Common myeloid progenitor, CD34-positive (primary cell): ENCODE data around the gene SLC9A8.

ENCODE experiments used
- CTCF ChIA-PET: fragments of 350-600 bp; sonication (Branson Sonifier 250); formaldehyde crosslinking; loops from one replicate; lab custom pipeline; 2021; ENCODE audit warnings: antibody characterized with exemption; lab: Charles Lee
- POLR2A ChIA-PET: fragments of 350-600 bp; sonication (Branson Sonifier 250); formaldehyde crosslinking; loops from one replicate; lab custom pipeline; 2021; ENCODE audit warnings: antibody characterized with exemption; lab: Charles Lee
- DNase-seq, 3 donors: peaks; one replicate each; pipeline versions ENCODE4 v3.0.0 to v3.0.0-alpha.2; 2013
- H3K27ac ChIP-seq, 2 experiments: 1 replicate in 1 of 2; 2 replicates in 1 of 2; pipeline ENCODE4 v1.7.0; 2013; ENCODE audit warnings: inconsistent platforms in 2 of 2, low read length in 2 of 2, mild to moderate bottlenecking in 2 of 2, low read depth in 1 of 2, moderate library complexity in 1 of 2; ENCODE audit not compliant: severe bottlenecking in 2 of 2, insufficient read depth in 1 of 2, poor library complexity in 1 of 2
- H3K27me3 ChIP-seq, 5 experiments: replicated peaks in 2 of 5; 1 replicate in 3 of 5; 2 replicates in 2 of 5; pipeline versions ENCODE4 v1.6.1 to v1.7.0; 2013; ENCODE audit warnings: low read length in 4 of 5, mild to moderate bottlenecking in 2 of 5, moderate library complexity in 2 of 5, inconsistent platforms in 1 of 5; ENCODE audit not compliant: insufficient read depth in 5 of 5, control insufficient read depth in 4 of 5
- H3K36me3 ChIP-seq, 4 experiments: 1 replicate in 2 of 4; 2 replicates in 2 of 4; pipeline versions ENCODE4 v1.6.1 to v1.7.0; 2013; ENCODE audit warnings: low read length in 3 of 4, control low read depth in 1 of 4, mild to moderate bottlenecking in 1 of 4; ENCODE audit not compliant: control insufficient read depth in 4 of 4, insufficient read depth in 4 of 4
- H3K4me1 ChIP-seq, 4 experiments: 1 replicate in 3 of 4; 2 replicates in 1 of 4; pipeline versions ENCODE4 v1.6.1 to v1.7.1; 2013; ENCODE audit warnings: low read length in 3 of 4, mild to moderate bottlenecking in 3 of 4, control low read depth in 1 of 4, inconsistent platforms in 1 of 4, moderate library complexity in 1 of 4; ENCODE audit not compliant: control insufficient read depth in 4 of 4, insufficient read depth in 4 of 4; ENCODE audit errors: control extremely low read depth in 1 of 4
- H3K4me3 ChIP-seq, 7 experiments: 1 replicate in 4 of 7; 2 replicates in 3 of 7; pipeline versions ENCODE4 v1.5.1 to v1.7.0; 2013; ENCODE audit warnings: mild to moderate bottlenecking in 7 of 7, low read length in 6 of 7, moderate library complexity in 6 of 7, inconsistent platforms in 2 of 7, low read depth in 2 of 7, control low read depth in 1 of 7; ENCODE audit not compliant: insufficient read depth in 4 of 7, control insufficient read depth in 1 of 7; ENCODE audit errors: extremely low read depth in 1 of 7
- H3K9me3 ChIP-seq, 5 experiments: 1 replicate in 4 of 5; 2 replicates in 1 of 5; pipeline versions ENCODE4 v1.6.1 to v1.7.1; 2013; ENCODE audit warnings: low read length in 4 of 5, mild to moderate bottlenecking in 2 of 5, inconsistent platforms in 1 of 5, low read depth in 1 of 5, moderate library complexity in 1 of 5; ENCODE audit not compliant: control insufficient read depth in 4 of 5, insufficient read depth in 2 of 5; ENCODE audit errors: control extremely low read depth in 1 of 5
- WGBS: methylation state at CpG from one replicate; pipeline ENCODE4 v1.1.5; 2013; ENCODE audit not compliant: insufficient coverage; 5-methylcytosine and 5-hydroxymethylcytosine counted together

SLC9A8 gene

DNA sequence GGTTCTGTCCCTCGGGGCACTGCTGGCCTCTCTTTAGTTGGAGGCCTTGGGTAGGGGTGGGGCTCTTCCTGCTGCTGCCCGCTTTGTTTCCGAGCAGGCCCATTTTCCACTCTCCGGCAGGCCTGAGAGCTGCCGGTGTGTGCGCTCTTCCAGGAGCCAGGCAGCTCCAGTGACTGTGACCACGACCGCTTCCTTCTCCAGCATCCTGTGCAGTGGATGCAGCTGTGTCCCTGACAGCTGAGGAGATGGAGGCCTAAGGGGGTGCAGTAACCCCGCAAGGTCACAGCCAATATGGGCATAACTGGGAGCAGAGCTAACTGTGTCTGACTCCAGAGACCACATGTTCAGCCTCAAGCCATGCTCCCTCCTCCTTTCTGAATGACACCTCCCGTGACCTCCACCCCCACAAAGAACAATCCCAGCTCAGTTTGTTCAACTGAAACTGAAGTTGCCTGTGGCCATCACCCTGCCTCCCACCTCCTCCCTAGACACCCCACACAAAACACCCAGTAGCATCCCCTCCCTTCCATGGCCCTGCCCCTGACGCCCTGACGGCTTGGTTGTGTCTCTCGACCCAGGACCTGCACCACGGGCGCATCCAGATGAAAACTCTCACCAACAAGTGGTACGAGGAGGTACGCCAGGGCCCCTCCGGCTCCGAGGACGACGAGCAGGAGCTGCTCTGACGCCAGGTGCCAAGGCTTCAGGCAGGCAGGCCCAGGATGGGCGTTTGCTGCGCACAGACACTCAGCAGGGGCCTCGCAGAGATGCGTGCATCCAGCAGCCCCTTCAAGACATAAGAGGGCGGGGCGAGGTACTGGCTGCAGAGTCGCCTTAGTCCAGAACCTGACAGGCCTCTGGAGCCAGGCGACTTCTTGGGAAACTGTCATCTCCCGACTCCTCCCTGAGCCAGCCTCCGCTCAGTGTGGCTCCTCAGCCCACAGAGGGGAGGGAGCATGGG, 74.9 kb downstream of the SLC9A8 start:
- 93% methylated on average over 26 of the region's 32 CpGs for WGBS
- no peaks in the 10 kb centered on the region for H3K9me3 ChIP-seq
- POLR2A ChIA-PET, result no interaction called here
- no peak overlapping the region for H3K27ac ChIP-seq
- H3K4me1 ChIP-seq, result peaks cover 0 to 34% (median 12%) of the 10 kb centered on the region in 4 experiments
- H3K27me3 ChIP-seq, result no peaks in the 10 kb centered on the region
- CTCF ChIA-PET, result interaction anchor here (0.6 to 4.2 kb wide), 17 partner anchors 7 to 350 kb away, joined by 3 to 21 read pairs (median 3); no protein-coding TSS in a partner anchor
- no peak for DNase-seq
- H3K36me3 ChIP-seq, result peaks cover 0 to 62% (median 34%) of the 10 kb centered on the region in 4 experiments
- H3K4me3 ChIP-seq, result no peak overlapping the region

- WGBS, result 88% methylated on average over 18 of the region's 18 CpGs
- Histone ChIP-seq H3K9me3 (no peaks in the 10 kb centered on the region), H3K4me1 (peaks cover 0 to 34% (median 12%) of the 10 kb centered on the region in 4 experiments), H3K27ac (no peak overlapping the region), H3K36me3 (peaks cover 0 to 54% (median 30%) of the 10 kb centered on the region in 4 experiments), H3K4me3 (no peak overlapping the region), H3K27me3 (no peaks in the 10 kb centered on the region)
- ChIA-PET POLR2A (no interaction called here), CTCF (interaction anchor here (0.7 to 4.2 kb wide), 10 partner anchors 8 to 351 kb away, joined by 3 to 21 read pairs (median 4); no protein-coding TSS in a partner anchor)
- peak; percentile 50 to 74 (median 70) for DNase-seq
These were observed 75.8 kb downstream of the SLC9A8 start for GRCh38 chr20:49888212-49889000.

- CTCF ChIA-PET, result interaction anchor here (0.7 to 4.2 kb wide), 8 partner anchors 10 to 352 kb away, joined by 3 to 21 read pairs (median 5); no protein-coding TSS in a partner anchor
- POLR2A ChIA-PET, result no interaction called here
- no peak for DNase-seq
- 46% methylated on average over 9 of the region's 9 CpGs for WGBS
- Histone ChIP-seq H3K9me3 (no peaks in the 10 kb centered on the region), H3K27me3 (no peaks in the 10 kb centered on the region), H3K4me3 (no peak overlapping the region), H3K36me3 (peaks cover 0 to 47% (median 24%) of the 10 kb centered on the region in 4 experiments), H3K27ac (no peak overlapping the region), H3K4me1 (peaks cover 0 to 34% (median 12%) of the 10 kb centered on the region in 4 experiments)
These were observed 76.6 kb downstream of the SLC9A8 start for GRCh38 chr20:49889001-49889934.

GRCh38 chr20:49889935-49890333, 77.3 kb downstream of the SLC9A8 start:
- Histone ChIP-seq H3K27me3 (no peaks in the 10 kb centered on the region), H3K27ac (no peak overlapping the region), H3K4me3 (no peak overlapping the region), H3K36me3 (peaks cover 0 to 41% (median 21%) of the 10 kb centered on the region in 4 experiments), H3K9me3 (no peaks in the 10 kb centered on the region), H3K4me1 (peaks cover 0 to 34% (median 12%) of the 10 kb centered on the region in 4 experiments)
- DNase-seq, result no peak
- ChIA-PET CTCF (interaction anchor here (1.3 kb wide), 1 partner anchor 9 kb away, joined by 3 read pairs; no protein-coding TSS in a partner anchor), POLR2A (no interaction called here)
- WGBS, result 76% methylated on average over 8 of the region's 9 CpGs

- Histone ChIP-seq H3K27me3 (no peaks in the 10 kb centered on the region), H3K4me3 (no peak overlapping the region), H3K27ac (no peak overlapping the region), H3K4me1 (peaks cover 0 to 34% (median 12%) of the 10 kb centered on the region in 4 experiments), H3K9me3 (no peaks in the 10 kb centered on the region), H3K36me3 (peaks cover 0 to 33% (median 18%) of the 10 kb centered on the region in 4 experiments)
- ChIA-PET CTCF (interaction anchor here (0.6 to 1.3 kb wide), 2 partner anchors 9 to 64 kb away, joined by 3 read pairs; no protein-coding TSS in a partner anchor), POLR2A (no interaction called here)
- WGBS, result 72% methylated on average over 19 of the region's 21 CpGs
- peak in 1 of 3 donors; percentile 31 for DNase-seq
These were observed 78.1 kb downstream of the SLC9A8 start for GRCh38 chr20:49890471-49891361.
